Esophagus squamous epithelium (tissue), 4 donors: ENCODE results near the gene APBB1.

Experiments
- POLR2A ChIP-seq, 4 donors: fragments of 450-650 bp; IDR thresholded peaks; one replicate each; pipeline ENCODE4 v1.6.1; 2017; ENCODE audit warnings: antibody characterized with exemption in 4 of 4, mild to moderate bottlenecking in 4 of 4, moderate library complexity in 3 of 4
- TF ChIP-seq, protein P1 (sequence below), 6 experiments: fragments of 450-650 bp in 4 of 6; fragments of 200-600 bp in 2 of 6; sonication (generic) in 2 of 6; IDR thresholded peaks; one replicate each; pipeline ENCODE4 v1.5.1; 2016 to 2019; ENCODE audit warnings: antibody characterized with exemption in 6 of 6, mild to moderate bottlenecking in 4 of 6, moderate library complexity in 4 of 6

DNA sequence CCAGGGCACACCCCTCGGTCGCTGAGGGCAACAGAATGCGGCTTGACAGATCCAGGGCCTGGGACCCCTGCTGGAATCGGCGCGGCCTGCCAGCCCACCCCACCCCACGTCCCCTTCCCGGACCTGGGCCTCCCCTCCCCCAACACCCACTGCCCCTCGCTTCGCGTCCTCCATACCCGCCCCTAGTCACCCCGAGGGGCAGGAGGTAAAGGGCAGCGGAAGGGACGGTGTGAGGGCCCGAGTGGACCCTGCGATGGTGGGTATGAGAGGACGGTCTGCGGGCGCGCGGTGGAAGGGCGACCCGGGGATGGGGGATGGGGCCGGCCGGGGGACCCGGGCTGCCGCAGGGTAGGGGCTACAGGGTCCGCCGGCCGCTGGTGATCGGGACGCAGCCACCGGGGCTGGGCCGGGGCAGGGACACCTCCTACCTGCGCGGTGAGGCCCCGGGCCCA, 311 bp downstream of the APBB1 start:
- TF ChIP-seq, protein P1, sequence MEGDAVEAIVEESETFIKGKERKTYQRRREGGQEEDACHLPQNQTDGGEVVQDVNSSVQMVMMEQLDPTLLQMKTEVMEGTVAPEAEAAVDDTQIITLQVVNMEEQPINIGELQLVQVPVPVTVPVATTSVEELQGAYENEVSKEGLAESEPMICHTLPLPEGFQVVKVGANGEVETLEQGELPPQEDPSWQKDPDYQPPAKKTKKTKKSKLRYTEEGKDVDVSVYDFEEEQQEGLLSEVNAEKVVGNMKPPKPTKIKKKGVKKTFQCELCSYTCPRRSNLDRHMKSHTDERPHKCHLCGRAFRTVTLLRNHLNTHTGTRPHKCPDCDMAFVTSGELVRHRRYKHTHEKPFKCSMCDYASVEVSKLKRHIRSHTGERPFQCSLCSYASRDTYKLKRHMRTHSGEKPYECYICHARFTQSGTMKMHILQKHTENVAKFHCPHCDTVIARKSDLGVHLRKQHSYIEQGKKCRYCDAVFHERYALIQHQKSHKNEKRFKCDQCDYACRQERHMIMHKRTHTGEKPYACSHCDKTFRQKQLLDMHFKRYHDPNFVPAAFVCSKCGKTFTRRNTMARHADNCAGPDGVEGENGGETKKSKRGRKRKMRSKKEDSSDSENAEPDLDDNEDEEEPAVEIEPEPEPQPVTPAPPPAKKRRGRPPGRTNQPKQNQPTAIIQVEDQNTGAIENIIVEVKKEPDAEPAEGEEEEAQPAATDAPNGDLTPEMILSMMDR (IDR thresholded peaks at IDR 0.05), result no peak
- TF ChIP-seq POLR2A (IDR thresholded peaks at IDR 0.05), result no peak
